NCI-H2196 treated with DMSO at 0.1 percent for 48 hours (cell line): ENCODE results near the gene ZSCAN2.
A peak's percentile ranks its signal among the peaks of the same experiment; 100 is the strongest.
"Not testable (repeated sequence)": the region's sequence is repeated elsewhere in the genome, so short reads cannot be mapped to it uniquely, and the experiment has no call there.

Experiments
- DNase-seq: peaks from one replicate; lab custom pipeline; 2025; ENCODE audit not compliant: unreplicated experiment; lab: John Stamatoyannopoulos, UW

ZSCAN2 gene

DNA sequence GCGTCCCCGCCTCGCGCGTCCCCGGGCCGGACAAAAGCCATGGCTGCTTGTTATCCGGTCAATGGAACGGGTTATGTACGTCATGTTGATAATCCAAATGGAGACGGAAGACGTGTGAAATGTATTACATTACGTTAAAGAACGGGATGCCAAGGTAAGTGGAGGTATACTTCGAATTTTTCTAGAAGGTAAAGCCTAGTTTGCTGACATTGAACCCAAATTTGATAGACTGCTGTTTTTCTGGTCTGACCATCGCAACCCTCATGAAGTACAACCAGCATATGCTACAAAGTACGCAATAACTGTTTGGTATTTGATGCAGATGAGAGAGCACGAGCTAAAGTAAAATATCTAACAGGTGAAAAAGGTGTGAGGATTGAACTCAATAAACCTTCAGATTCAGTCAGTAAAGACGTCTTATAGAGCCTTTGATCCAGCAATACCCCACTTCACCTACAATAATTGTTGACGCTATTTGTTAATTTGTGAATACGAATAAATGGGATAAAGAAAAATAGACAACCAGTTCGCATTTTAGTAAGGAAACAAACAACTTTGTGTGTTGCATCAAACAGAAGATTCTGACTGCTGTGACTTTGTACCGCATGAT, 33.5 kb downstream of the ZSCAN2 start:
- no peak for DNase-seq

DNA sequence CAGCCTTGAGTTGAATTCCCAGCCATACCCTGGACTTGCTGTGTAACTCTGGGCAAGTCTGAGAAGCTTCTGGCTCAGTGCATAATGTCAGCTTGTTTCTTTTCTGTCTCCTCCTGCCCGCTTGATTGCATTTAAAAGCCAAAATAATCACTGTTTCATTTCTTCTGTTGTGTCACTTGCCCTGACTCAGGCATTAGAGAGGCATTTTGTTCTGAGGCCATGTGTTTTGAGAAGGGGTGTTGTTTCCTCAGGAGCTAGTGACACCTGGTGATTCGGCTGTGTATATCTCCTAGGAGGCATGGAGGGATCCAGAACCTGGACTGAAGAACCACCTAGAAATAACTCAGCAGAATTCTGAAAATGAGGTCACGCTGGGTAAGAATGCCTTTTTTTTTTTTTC, 37.3 kb downstream of the ZSCAN2 start:
- DNase-seq, result no peak

DNA sequence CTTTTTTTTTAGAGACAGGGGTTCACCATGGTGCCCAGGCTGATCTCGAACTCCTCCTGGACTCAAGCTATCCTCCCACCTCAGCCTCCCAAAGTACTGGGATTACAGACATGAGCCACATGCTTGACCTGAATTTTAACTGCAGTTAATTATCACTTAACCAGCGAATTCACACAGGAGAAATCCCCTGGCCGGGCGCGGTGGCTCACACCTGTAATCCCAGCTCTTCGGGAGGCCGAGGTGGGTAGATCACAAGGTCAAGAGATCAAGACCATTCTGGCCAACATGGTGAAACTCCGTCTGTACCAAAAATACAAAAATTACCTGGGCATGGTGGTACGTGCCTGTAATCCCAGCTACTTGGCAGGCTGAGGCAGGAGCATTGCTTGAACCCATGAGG, 41.1 kb downstream of the ZSCAN2 start:
- not testable (repeated sequence) for DNase-seq

DNA sequence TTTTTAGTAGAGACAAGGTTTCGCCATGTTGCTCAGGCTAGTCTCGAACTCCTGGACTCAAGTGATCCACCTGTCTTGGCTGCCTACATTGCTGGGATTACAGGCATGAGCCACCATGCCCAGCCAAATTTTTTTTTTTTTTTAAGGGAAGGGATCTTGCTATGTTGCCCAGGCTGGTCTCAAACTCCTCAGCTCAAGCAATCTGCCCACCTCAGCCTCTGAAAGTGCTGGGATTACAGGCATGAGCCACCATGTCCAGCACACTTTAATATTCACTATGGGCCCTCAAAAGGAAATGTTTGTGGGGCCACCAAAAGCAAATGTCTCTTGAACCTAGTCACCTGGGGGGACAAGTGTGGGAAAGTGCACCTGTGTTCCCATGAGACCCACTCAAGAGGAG, 41.8 kb downstream of the ZSCAN2 start:
- not testable (repeated sequence) for DNase-seq

DNA sequence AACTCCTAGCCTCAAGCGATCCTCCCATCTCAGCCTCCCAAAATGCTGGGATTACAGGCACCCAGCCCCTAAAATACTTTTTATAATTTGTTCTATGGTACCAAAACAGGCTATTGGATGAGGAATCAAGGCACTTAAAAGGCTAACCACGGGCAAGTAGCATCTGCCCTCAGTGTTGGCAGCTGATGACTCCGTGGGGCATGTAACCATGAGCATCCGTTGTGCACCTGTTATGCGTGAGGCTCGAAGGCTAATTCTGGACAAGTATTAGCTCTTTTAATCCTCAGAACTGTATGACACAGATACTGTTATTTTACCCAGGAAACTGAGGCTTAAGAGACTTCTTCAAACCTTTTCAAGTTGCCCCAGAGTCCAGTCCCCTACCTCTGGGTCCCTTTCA, 43.0 kb downstream of the ZSCAN2 start:
- DNase-seq, result no peak

DNA sequence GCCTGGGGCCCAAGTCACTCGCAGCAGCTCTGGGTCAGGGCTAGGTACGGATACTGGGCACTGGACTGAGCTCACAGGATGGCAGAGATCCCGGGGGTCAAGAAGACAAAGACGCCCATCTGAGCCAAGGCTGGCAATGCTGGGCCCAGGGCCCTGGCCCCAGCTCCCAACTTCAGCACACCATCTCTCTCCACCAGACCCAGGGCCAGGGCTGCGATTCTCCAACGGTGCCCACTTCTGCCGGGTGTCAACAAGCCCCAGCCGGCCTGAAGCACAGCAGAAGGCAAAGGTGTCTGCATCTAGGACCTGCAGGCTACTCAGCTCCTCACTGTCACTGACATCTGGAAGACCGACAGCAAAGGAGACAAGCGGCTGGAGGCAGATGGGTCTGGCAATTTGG, 44.7 kb downstream of the ZSCAN2 start:
- no peak for DNase-seq

DNA sequence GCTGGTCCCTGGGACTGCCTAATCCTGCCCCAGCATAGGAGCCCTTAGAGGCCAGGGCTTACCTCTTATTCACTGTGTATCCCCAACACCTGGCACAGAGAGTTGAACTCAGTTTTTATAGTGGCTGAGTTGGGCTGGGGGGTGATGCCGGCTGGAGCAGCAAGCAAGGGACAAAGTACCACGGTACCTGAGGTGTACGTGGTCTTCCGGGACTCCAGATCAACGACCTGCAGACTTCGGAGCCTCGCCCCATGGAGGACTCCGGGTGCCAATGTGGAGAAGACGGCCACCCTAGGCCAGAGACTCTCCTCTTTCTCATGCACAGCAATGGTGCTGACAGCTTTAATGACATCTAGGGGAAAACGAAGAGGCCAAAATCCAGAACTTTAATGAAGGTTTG, 45.2 kb downstream of the ZSCAN2 start:
- no peak for DNase-seq

DNA sequence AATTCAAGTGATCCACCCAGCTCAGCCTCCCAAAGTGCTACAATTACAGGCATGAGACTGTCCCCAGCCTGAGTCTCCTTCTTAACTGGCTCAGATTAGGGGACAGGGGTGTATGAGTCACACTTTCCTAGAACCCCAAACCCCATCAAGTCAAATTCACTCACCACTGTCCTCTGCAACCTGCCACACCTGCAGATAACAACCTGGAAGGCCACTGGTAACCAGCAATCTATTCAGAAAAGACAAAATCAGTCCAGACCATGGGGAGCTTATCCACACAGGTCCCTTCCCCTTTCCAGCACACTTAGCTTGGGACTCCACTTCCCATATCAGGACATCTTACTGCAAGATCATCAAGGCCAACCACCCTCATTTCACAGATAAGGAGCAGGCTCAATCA, 46.9 kb downstream of the ZSCAN2 start:
- DNase-seq, result no peak

DNA sequence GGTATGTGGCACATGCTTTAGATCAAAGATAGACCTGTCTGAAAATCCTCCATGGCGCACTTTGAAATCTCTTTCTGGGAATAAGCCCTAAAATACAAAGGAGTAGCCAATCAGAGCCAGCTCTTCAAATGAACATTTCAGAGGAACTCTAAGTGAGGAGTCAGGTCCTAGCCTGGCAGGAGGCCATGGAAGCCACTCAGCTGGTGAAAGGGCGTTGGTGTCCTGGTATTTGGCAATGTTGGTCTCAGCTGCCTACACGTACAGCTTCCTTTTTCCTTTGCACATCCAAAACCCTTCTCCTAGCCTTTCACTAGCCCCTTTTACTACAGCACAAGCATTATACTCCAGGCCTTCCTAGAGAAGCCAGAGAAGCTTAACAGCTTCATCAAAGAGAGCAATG, 47.7 kb downstream of the ZSCAN2 start:
- no peak for DNase-seq

DNA sequence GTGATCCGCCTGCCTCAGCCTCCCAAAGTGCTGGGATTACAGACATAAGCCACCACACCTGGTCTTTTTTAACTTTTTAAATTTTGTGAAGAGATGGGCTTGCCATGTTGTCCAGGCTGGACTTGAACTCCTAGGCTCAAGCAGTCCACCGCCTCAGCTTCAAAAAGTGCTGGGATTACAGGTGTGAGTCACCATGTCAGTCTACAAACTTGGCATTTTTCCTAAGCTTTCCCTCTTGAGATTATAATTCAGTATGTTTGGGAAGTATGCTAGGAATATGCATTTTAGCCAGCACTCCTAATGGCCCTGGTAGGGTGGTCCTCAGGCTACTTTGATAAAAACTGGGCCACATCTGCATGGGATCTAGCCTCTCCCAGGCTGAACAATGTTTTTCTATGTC, 48.9 kb downstream of the ZSCAN2 start:
- no peak for DNase-seq

DNA sequence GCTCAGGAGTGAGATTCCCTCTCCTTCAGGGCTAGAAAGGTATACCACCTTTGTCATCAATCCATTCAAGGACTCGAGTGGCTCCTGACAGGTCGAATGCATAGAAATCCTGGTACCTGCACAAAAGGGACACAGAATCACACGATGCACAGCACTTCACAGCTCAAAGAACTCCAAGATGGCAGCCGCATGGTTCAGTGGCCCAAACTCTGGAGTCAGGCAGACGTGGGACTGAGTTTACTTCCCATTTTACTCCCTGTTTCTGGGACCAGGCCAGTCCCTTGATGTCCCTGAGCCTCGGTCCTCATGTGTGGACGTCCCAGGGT, 52.7 kb downstream of the ZSCAN2 start:
- no peak for DNase-seq

DNA sequence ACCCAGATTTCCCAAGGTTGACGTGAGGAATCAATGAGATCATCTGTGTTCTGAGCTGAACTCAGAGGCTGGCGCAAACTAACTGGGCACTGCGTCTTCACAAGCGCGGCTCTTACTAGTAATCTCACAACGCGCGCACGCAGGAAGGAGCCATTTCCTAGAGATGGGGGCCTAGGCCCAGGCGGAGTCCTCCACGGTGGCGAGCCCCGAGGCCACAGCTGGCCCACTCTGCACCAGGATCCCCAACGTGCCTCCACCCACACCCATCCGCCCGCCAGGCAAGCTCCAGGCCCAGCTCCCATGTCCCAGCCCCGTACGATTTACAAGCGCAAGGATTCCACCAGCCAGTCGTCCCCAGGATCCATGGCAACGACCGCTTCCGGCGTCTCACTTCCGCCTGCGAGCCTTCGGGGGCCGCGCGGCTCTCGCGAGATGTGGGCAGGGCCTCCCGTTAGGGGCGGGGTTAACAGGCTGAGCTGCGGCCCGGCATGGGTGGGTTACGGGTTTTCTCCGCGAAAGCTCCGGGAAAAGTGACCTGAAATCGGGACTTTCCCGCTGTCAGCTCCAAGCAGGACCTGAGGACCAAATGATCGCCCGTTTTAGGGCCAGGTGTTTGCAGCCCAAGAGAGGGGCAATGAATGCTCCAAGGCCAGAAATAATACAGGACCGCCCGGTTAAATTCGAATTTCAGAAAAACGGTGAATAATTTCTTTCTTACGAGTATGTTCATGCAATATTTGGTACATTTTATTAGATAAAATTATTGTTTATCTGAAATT, 53.3 kb downstream of the ZSCAN2 start, which contains the start of gene WDR73:
TSS of gene WDR73 (minus strand) at position 374 of the 779 bp plus-strand sequence. CDS start at position 365, 9 bp downstream.
- DNase-seq, result peak; percentile 55

DNA sequence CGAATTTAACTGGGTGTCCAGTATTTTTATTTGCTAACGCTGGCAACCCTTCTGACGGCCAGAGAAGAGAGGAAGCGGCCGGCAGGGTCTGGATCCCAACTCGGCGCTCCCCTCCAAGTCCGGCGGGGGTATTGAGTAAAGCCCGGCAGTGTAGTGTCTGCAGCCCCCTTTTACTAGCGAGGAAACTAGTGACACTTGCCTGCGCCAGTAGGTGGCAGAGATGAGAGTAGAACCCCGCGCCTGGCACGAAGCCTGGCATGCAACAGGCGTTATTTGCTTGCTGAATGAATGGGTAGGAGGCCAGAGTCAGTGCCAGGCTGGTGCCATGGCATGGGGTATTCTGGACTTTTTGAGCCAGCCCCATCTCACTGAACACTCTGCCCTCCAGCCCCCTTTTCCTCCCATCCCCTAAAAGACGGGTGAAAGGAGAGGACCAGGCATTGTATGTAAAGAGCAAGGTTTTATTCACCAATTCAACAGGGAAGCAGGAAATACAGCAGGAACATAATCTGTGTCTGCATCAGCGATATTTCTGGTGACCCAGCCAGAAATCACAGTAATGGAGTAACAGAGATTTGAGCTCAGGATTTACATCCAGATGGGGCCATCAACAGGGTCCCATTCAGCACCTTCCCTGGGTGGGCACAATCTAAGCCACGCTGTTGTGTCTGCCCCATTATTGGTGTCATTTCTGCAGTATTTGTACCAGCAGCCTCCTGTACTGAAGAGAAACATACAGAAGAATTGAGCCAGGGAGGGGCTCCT, 54.1 kb downstream of the ZSCAN2 start:
- DNase-seq, result peak; percentile 52

DNA sequence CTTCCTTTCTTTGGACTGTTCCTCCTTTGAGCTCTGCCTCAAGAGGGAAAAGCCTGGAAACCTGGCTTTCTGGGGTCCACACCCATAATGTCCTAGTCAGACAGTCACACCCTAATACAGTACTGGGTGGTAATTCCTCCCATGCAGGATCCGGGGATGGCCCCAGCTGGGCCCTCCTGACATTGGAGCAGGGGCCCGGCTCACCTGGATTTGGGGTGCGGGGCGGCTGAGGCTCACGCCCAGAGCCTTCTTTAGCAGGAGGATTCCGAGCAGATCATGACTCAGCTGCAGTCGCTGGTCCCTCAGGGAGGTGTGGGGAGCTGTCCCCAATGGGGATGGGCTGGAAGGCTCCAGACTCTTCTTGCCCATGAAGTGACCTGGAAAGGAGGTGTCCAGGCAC, 56.2 kb downstream of the ZSCAN2 start:
- no peak for DNase-seq

DNA sequence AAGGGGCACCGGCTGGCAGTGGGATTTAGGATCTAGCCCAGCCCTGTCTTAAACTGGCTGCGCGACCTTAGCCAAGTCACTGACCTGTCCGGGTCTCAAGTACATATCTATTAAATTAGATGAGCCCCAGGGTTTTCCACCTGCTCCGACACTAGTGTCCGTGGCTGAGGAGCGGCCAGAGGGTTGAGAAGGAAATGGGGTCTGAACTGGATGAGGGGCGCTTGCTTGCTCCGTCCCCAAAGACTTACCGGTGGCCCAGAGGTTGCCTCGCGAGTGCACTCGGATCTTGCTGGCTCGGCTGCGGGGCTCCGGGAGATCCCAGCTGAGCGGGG, 56.9 kb downstream of the ZSCAN2 start:
- DNase-seq, result no peak

DNA sequence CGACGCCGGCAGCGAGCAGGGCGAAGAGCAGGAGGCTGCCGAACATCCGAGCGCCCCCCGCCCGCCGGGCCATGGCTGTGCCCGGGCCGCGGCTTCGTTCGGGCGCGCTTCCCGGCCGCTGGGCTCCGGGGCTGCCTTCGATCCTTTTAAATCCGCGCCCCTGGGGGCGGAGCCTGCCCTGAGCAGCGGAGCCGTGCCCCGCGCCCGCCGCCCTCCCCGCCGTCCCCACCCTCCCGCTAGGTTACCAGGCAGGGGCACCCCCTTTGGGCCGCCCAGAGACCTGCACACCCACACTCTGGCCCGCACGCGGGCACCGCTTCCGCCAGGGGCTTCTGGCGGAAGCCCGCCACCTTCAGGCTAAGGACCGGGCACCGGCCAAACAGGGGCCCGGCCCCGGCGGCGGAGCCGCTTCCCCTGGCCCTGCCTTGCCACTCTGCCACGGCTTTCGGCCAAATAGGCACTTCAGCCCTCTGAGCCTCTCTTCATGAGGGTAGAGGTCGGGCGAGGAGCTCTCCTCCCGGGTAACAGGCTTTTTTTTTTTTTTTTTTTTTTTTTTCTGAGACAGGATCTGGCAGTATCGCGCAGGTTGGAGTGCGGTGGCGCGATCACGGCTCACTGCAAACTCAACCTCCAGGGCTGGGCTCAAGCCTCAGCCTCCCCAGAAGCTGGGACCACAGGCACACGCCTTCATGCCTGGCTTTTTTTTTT, 57.4 kb downstream of the ZSCAN2 start, which contains the start of gene NMB:
TSS of gene NMB (minus strand) at position 120 of the 708 bp plus-strand sequence. CDS start at position 73, 47 bp downstream.
- peak; percentile 30 for DNase-seq

DNA sequence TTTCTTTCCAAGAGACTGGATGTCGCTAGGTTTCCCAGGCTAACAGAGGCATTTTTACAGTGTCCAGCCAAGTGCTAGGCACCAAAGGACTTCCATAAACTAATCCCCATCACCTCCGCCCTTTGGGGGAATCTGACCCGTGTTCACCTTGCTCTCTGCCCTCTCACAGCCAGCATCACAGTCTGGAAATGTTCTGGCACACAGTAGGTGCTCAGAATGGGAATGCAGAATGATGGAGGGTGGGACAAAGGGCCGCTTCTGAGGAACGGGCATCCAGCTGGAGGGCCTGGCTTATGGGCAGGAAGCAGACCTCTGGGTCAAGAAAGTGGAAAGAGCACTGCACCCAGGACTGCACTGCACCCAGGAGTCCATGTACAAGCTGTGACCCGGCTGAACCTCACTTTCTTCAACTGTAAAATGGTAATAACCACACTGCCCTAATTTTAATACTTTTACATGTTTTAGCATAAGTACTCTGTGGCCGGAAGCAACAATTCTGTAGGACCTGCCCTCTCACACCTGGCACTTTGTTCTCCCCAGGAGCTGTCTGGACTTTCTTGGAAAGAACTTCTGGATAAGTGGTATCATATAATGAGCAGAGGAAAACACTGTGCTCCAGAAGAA, 58.1 kb downstream of the ZSCAN2 start:
- DNase-seq, result no peak

DNA sequence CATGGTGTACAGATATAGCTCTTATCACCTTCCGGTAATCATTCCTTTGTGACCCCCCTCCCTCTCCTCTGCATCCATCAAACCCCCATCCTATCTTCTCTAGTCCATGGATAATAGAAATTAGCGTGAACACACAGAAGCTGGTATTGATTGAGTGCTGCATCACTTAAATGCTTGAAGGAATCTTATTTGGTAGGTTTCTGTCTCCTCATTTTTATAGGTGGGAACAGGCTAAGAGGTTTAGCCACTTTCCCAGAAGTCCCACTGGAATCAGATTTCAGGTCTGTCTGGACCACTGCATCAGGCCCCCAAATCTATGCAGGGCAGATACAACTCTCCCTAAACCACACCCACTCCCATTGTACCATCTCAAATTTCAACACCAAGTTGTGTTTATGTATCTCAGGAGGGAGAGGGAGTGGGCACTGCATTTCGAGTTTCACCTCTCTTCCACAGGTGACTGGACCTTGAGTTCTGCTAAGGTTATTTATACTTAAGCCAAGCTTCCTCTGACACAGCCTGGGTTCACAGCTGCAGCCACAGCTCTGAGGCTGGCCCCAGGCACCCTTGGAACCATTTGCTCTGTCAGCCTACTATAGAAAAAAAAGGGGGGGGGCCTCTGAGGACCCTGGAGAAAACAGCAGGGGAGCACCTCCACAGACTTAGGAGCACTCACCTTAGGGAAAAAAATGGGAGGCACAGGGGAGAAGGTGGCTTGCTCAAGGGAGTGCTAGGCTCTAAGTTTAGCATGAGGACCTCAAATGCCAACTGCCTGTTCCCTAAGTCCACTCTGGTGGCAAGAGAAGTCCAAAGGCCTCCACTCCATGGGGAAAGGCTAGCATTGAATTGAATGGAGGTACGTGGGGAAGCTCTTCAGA, 59.3 kb downstream of the ZSCAN2 start:
- no peak for DNase-seq

DNA sequence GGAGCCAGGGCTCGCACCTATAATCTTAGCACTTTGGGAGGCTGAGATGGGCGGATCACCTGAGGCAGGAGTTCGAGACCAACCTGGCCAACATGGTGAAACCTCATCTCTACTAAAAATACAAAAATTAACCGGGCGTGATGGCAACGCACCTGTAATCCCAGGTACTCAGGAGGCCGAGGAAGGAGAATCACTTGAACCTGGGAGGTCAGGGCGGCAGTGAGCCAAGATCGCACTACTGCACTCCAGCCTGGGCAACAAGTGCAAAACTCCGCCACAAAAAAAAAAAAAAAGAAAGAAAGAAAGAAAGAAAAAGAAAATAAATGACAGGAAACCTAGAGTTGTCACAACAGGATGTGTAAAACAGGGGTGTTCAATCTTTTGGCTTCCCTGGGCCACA, 60.2 kb downstream of the ZSCAN2 start:
- DNase-seq, result no peak

DNA sequence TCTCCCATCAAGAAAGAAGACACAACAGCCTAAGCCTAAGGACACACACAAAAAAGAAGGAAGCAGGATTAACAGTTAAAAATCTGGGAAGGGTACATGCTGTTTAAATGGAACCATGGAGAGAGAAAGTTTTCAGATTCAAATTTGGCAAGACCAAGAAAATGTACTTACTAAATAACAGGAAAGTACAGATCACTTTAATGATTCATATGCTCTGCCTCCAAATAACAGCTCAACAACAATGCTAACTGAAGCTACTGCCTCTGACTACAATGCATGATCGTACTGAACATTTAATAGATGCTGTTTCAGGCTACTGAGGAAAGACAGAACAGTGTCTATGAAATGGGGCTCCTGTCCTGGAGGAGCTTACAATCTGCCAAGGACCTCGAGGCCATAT, 65.6 kb downstream of the ZSCAN2 start:
- DNase-seq, result no peak
